NT2/D1 (cell line): ENCODE data around the gene PRMT1.

Source experiments
- DNase-seq: peaks from one replicate; pipeline ENCODE4 v3.0.0-alpha.2; 2011; ENCODE audit warnings: low read depth, low spot score
- H3K27me3 ChIP-seq: 2 replicates; pipeline ENCODE4 v1.6.0; 2011; ENCODE audit warnings: mild to moderate bottlenecking; ENCODE audit not compliant: insufficient read length, insufficient read depth
- H3K36me3 ChIP-seq: 2 replicates; pipeline ENCODE4 v1.6.1; 2011; ENCODE audit warnings: mild to moderate bottlenecking, low read length, mixed read lengths; ENCODE audit not compliant: insufficient read depth, insufficient read length
- H3K4me1 ChIP-seq: 2 replicates; pipeline ENCODE4 v1.5.1; 2011; ENCODE audit not compliant: insufficient read depth, insufficient read length
- H3K4me3 ChIP-seq: 2 replicates; pipeline ENCODE4 v1.5.1; 2011; ENCODE audit warnings: low read depth; ENCODE audit not compliant: insufficient read length
- H3K9ac ChIP-seq: 2 replicates; pipeline ENCODE4 v1.6.0; 2011; ENCODE audit warnings: low read depth; ENCODE audit not compliant: insufficient read length
- H3K9me3 ChIP-seq: 2 replicates; pipeline ENCODE4 v1.5.1; 2011; ENCODE audit warnings: mild to moderate bottlenecking, low read length; ENCODE audit not compliant: insufficient read depth
- SUZ12 ChIP-seq: IDR thresholded peaks from 2 replicates; pipeline ENCODE4 v1.6.1; 2011; ENCODE audit not compliant: insufficient read length, insufficient read depth; ENCODE audit errors: extremely low read depth
- YY1 ChIP-seq: IDR thresholded peaks from 2 replicates; pipeline ENCODE4 v1.6.1; 2011; ENCODE audit not compliant: insufficient read length, insufficient read depth
- ZNF274 ChIP-seq: IDR thresholded peaks from 2 replicates; pipeline ENCODE4 v1.6.1; 2011; ENCODE audit warnings: mild to moderate bottlenecking, low read depth, low read length

The PRMT1 gene

GRCh38 chr19:49665036-49665350 is 12.1 kb upstream of the PRMT1 start:
- H3K36me3 ChIP-seq: peaks cover 58% of the 10 kb centered on the region
- H3K4me1 ChIP-seq: peaks cover 6% of the 10 kb centered on the region
- H3K4me3 ChIP-seq: peak overlapping the region; percentile 88
- H3K27me3 ChIP-seq: no peaks in the 10 kb centered on the region
- H3K9ac ChIP-seq: peak overlapping the region; percentile 97
- no peak for TF ChIP-seq SUZ12
- TF ChIP-seq ZNF274: no peak
- TF ChIP-seq YY1: no peak
- no peaks in the 10 kb centered on the region; the same call in 1 of the 2 replicates for H3K9me3 ChIP-seq
- DNase-seq: no peak

GRCh38 chr19:49665351-49666119 is 11.5 kb upstream of the PRMT1 start, which contains the start of the genes BCL2L12 and IRF3:
Gene BCL2L12 (plus strand): TSS chr19:49665933. CDS start chr19:49666693, 760 bp downstream.
Gene IRF3 (minus strand): TSS chr19:49665857. CDS start chr19:49664838, 1,019 bp downstream.
- H3K9me3 ChIP-seq: no peaks in the 10 kb centered on the region
- DNase-seq: peak; percentile 80
- H3K36me3 ChIP-seq: peaks cover 58% of the 10 kb centered on the region
- H3K27me3 ChIP-seq: no peaks in the 10 kb centered on the region
- H3K4me1 ChIP-seq: peaks cover 4% of the 10 kb centered on the region
- peak within 1 kb of the TSS; percentile 88 for H3K4me3 ChIP-seq
- no peak for TF ChIP-seq SUZ12
- no peak for TF ChIP-seq YY1
- peak within 1 kb of the TSS; percentile 97 for H3K9ac ChIP-seq

GRCh38 chr19:49666120-49666444 is 11.0 kb upstream of the PRMT1 start:
- Histone ChIP-seq H3K9me3 (no peaks in the 10 kb centered on the region), H3K4me3 (peak overlapping the region; percentile 88), H3K9ac (peak overlapping the region; percentile 87), H3K36me3 (peaks cover 55% of the 10 kb centered on the region), H3K4me1 (peaks cover 4% of the 10 kb centered on the region), H3K27me3 (no peaks in the 10 kb centered on the region)
- no peak for TF ChIP-seq SUZ12
- TF ChIP-seq ZNF274: no peak
- no peak for TF ChIP-seq YY1
- no peak for DNase-seq

GRCh38 chr19:49667473-49667872 is 9.6 kb upstream of the PRMT1 start:
- peaks cover 12% of the 10 kb centered on the region for H3K4me1 ChIP-seq

GRCh38 chr19:49669516-49669915 is 7.6 kb upstream of the PRMT1 start:
- H3K27me3 ChIP-seq: no peaks in the 10 kb centered on the region
- TF ChIP-seq YY1: no peak
- TF ChIP-seq ZNF274: no peak
- TF ChIP-seq SUZ12: no peak
- H3K4me3 ChIP-seq: no peak overlapping the region
- H3K9ac ChIP-seq: no peak overlapping the region
- DNase-seq: no peak
- H3K4me1 ChIP-seq: peaks cover 9% of the 10 kb centered on the region
- no peaks in the 10 kb centered on the region for H3K9me3 ChIP-seq
- H3K36me3 ChIP-seq: peaks cover 49% of the 10 kb centered on the region

More at GRCh38 chr19:49667473-49667872, 9.6 kb upstream of the PRMT1 start:
- no peak for DNase-seq
- Histone ChIP-seq H3K9me3 (no peaks in the 10 kb centered on the region), H3K27me3 (no peaks in the 10 kb centered on the region), H3K4me3 (no peak overlapping the region), H3K36me3 (peaks cover 47% of the 10 kb centered on the region), H3K9ac (peak overlapping the region; percentile 32)
- TF ChIP-seq SUZ12 (no peak), ZNF274 (no peak), YY1 (no peak)

- Histone ChIP-seq H3K9me3 (no peaks in the 10 kb centered on the region), H3K36me3 (peaks cover 46% of the 10 kb centered on the region)
Measured at GRCh38 chr19:49672131-49672919, 4.7 kb upstream of the PRMT1 start.

GRCh38 chr19:49676136-49676783 is 811 bp upstream of the PRMT1 start:
- peak; percentile 83 for DNase-seq
- H3K36me3 ChIP-seq: peaks cover 35% of the 10 kb centered on the region
- no peaks in the 10 kb centered on the region for H3K27me3 ChIP-seq
- peak overlapping the region; percentile 72 for H3K4me3 ChIP-seq
- H3K9me3 ChIP-seq: no peaks in the 10 kb centered on the region
- TF ChIP-seq ZNF274 (no peak), SUZ12 (no peak), YY1 (no peak)
- H3K9ac ChIP-seq: peak overlapping the region; percentile 86
- peaks cover 11% of the 10 kb centered on the region for H3K4me1 ChIP-seq

More at GRCh38 chr19:49672131-49672919, 4.7 kb upstream of the PRMT1 start:
- TF ChIP-seq SUZ12: no peak
- no peak for TF ChIP-seq ZNF274
- no peak for TF ChIP-seq YY1
- Histone ChIP-seq H3K4me1 (peaks cover 8% of the 10 kb centered on the region), H3K9ac (peak overlapping the region; percentile 67), H3K27me3 (no peaks in the 10 kb centered on the region), H3K4me3 (no peak overlapping the region)
- no peak for DNase-seq
